ENCODE measurements around the gene PROB1. TPM values are rescaled to one million over a fixed set of nuclear protein-coding genes. Genes with fewer than 3 reads are reported as not detected.
A peak's percentile ranks its signal among the peaks of the same experiment; 100 is the strongest.

The PROB1 gene
- total and polyA plus RNA-seq, 2 experiments from 2014 or later = 15.2 to 42.5 TPM

- Histone ChIP-seq H3K4me3 (no peak overlapping the region), H3K36me3 (no peaks in the 10 kb centered on the region), H3K4me1 (ENCODE audit: low read depth) (peaks cover 66% of the 10 kb centered on the region), H3K9me3 (ENCODE audit: low read depth) (no peaks in the 10 kb centered on the region), H3K27ac (peak overlapping the region; percentile 94), H3K27me3 (no peaks in the 10 kb centered on the region)
- no peak for DNase-seq (ENCODE audit: low read depth in 1 of 2, low spot score in 1 of 2)
- TF ChIP-seq CTCF (IDR thresholded peaks at IDR 0.05; ENCODE audit: low read depth, low read length) = no peak
Measured at GRCh38 chr5:139415869-139416268, 21.0 kb upstream of the PROB1 start.

GRCh38 chr5:139415221-139415861 is 20.4 kb upstream of the PROB1 start:
- no peak for TF ChIP-seq CTCF (IDR thresholded peaks at IDR 0.05; ENCODE audit: low read depth, low read length)
- Histone ChIP-seq H3K4me1 (ENCODE audit: low read depth) (peaks cover 65% of the 10 kb centered on the region), H3K9me3 (ENCODE audit: low read depth) (no peaks in the 10 kb centered on the region), H3K27me3 (no peaks in the 10 kb centered on the region), H3K4me3 (no peak overlapping the region), H3K36me3 (no peaks in the 10 kb centered on the region), H3K27ac (peak overlapping the region; percentile 94)
- DNase-seq (ENCODE audit: low read depth in 1 of 2, low spot score in 1 of 2) = no peak

GRCh38 chr5:139414581-139415130 is 19.8 kb upstream of the PROB1 start:
- H3K4me1 ChIP-seq (ENCODE audit: low read depth) = peaks cover 58% of the 10 kb centered on the region
- no peak overlapping the region for H3K4me3 ChIP-seq
- no peaks in the 10 kb centered on the region for H3K27me3 ChIP-seq
- no peaks in the 10 kb centered on the region for H3K9me3 ChIP-seq (ENCODE audit: low read depth)
- TF ChIP-seq CTCF (IDR thresholded peaks at IDR 0.05; ENCODE audit: low read depth, low read length) = no peak
- peak overlapping the region; percentile 94 for H3K27ac ChIP-seq
- H3K36me3 ChIP-seq = no peaks in the 10 kb centered on the region
- no peak for DNase-seq (ENCODE audit: low read depth in 1 of 2, low spot score in 1 of 2)

GRCh38 chr5:139413963-139414362 is 19.1 kb upstream of the PROB1 start:
- Histone ChIP-seq H3K9me3 (ENCODE audit: low read depth) (no peaks in the 10 kb centered on the region), H3K27me3 (no peaks in the 10 kb centered on the region), H3K27ac (no peak overlapping the region), H3K4me1 (ENCODE audit: low read depth) (peaks cover 51% of the 10 kb centered on the region), H3K36me3 (no peaks in the 10 kb centered on the region), H3K4me3 (no peak overlapping the region)
- no peak for DNase-seq (ENCODE audit: low read depth in 1 of 2, low spot score in 1 of 2)
- no peak for TF ChIP-seq CTCF (IDR thresholded peaks at IDR 0.05; ENCODE audit: low read depth, low read length)

GRCh38 chr5:139413153-139413552 is 18.2 kb upstream of the PROB1 start:
- H3K36me3 ChIP-seq = no peaks in the 10 kb centered on the region
- H3K9me3 ChIP-seq (ENCODE audit: low read depth) = no peaks in the 10 kb centered on the region
- no peaks in the 10 kb centered on the region for H3K27me3 ChIP-seq
- peaks cover 43% of the 10 kb centered on the region for H3K4me1 ChIP-seq (ENCODE audit: low read depth)
- DNase-seq (ENCODE audit: low read depth in 1 of 2, low spot score in 1 of 2) = no peak
- H3K4me3 ChIP-seq = no peak overlapping the region
- no peak for TF ChIP-seq CTCF (IDR thresholded peaks at IDR 0.05; ENCODE audit: low read depth, low read length)
- H3K27ac ChIP-seq = no peak overlapping the region
